Activated CD8-positive, alpha-beta T cell treated with anti-CD3 and anti-CD28 coated beads for 36 hours (primary cell): ENCODE data around the gene S100A5. TPM values are rescaled to one million over a fixed set of nuclear protein-coding genes. Genes with fewer than 3 reads are reported as not detected.
"Not testable (repeated sequence)": the region's sequence is repeated elsewhere in the genome, so short reads cannot be mapped to it uniquely, and the experiment has no call there.

Experiments
- ATAC-seq: fragments of 200-7000 bp; cut with Tn5 transposase; one replicate; pipeline ENCODE4 v1.10.0; 2021; ENCODE audit warnings: mild to moderate bottlenecking, moderate library complexity
- CTCF ChIA-PET: fragments of 350-600 bp; sonication (Branson Sonifier 250); formaldehyde crosslinking; loops from one replicate; lab custom pipeline; 2021; ENCODE audit warnings: antibody characterized with exemption; lab: Charles Lee
- POLR2A ChIA-PET: fragments of 350-600 bp; sonication (Branson Sonifier 250); formaldehyde crosslinking; loops from one replicate; lab custom pipeline; 2021; ENCODE audit warnings: antibody characterized with exemption; lab: Charles Lee
- DNase-seq: peaks from one replicate; pipeline ENCODE4 v3.0.0-alpha.2; 2020
- H3K27ac Mint-ChIP-seq: one replicate; pipeline ENCODE4 v1.8.0; 2021; ENCODE audit warnings: mild to moderate bottlenecking, mixed read lengths
- H3K27me3 Mint-ChIP-seq: one replicate; pipeline ENCODE4 v1.8.0; 2021; ENCODE audit warnings: mixed read lengths
- H3K36me3 Mint-ChIP-seq: one replicate; pipeline ENCODE4 v1.8.0; 2021; ENCODE audit warnings: low read depth, mixed read lengths
- H3K4me1 Mint-ChIP-seq: one replicate; pipeline ENCODE4 v1.8.0; 2021; ENCODE audit warnings: low read depth, mixed read lengths
- H3K4me3 Mint-ChIP-seq: one replicate; pipeline ENCODE4 v1.8.0; 2021; ENCODE audit warnings: mild to moderate bottlenecking, moderate library complexity, mixed read lengths
- H3K9me3 Mint-ChIP-seq: one replicate; pipeline ENCODE4 v1.8.0; 2021; ENCODE audit warnings: mixed read lengths
- CTCF ChIP-seq: fragments of 200-600 bp; IDR thresholded peaks from one replicate; pipeline ENCODE4 v1.8.0; 2022; ENCODE audit warnings: antibody characterized with exemption, mild to moderate bottlenecking
- intact Hi-C: fragments of 100-400 bp; cut with micrococcal nuclease; formaldehyde crosslinking; loops from one replicate; pipeline ENCODE4 v1.10.0; 2022
- total RNA-seq, 2 experiments: library from RNA; stranded (reverse); gene quantifications; one replicate each; pipeline ENCODE4 v1.2.3, GENCODE V29; 2021

The S100A5 gene
- 1 to 10 TPM; 1.1 to 1.2 TPM for total RNA-seq

- H3K27ac Mint-ChIP-seq, result peak within 1 kb of the TSS; percentile 91
- TF ChIP-seq CTCF, result no peak
- intact Hi-C loops, result no loop called here
- CTCF ChIA-PET, result interaction anchor here (0.7 to 3.7 kb wide), 9 partner anchors 8 to 77 kb away, joined by 3 to 20 read pairs (median 5); no protein-coding TSS in a partner anchor
- peak; percentile 70 for DNase-seq
- no peaks in the 10 kb centered on the region for H3K9me3 Mint-ChIP-seq
- POLR2A ChIA-PET, result interaction anchor here (0.6 to 1.7 kb wide), 7 partner anchors 9 to 639 kb away, joined by 3 to 6 read pairs (median 3); partner anchors contain the start of gene S100A13
- H3K4me3 Mint-ChIP-seq, result peak within 1 kb of the TSS; percentile 46
- ATAC-seq, result peak; percentile 8
- H3K36me3 Mint-ChIP-seq, result peaks cover 23% of the 10 kb centered on the region
- H3K27me3 Mint-ChIP-seq, result no peaks in the 10 kb centered on the region
- H3K4me1 Mint-ChIP-seq, result peaks cover 79% of the 10 kb centered on the region
Measured at GRCh38 chr1:153540394-153541361, at the start of gene S100A5. Gene S100A5, minus strand, starts transcription at chr1:153540934. Its CDS starts 743 bp downstream, at chr1:153540191.

- Mint-ChIP-seq H3K27ac (no peak overlapping the region), H3K4me3 (no peak overlapping the region), H3K27me3 (no peaks in the 10 kb centered on the region), H3K4me1 (no peaks in the 10 kb centered on the region), H3K36me3 (no peaks in the 10 kb centered on the region), H3K9me3 (no peaks in the 10 kb centered on the region)
- ChIA-PET CTCF (no interaction called here), POLR2A (no interaction called here)
- no peak for DNase-seq
- ATAC-seq, result no peak
- TF ChIP-seq CTCF, result no peak
- intact Hi-C loops, result no loop called here
Measured at GRCh38 chr1:153588482-153588881, 47.7 kb upstream of the S100A5 start.

GRCh38 chr1:153588033-153588432 lies 47.3 kb upstream of the S100A5 start:
- H3K4me1 Mint-ChIP-seq, H3K27me3 Mint-ChIP-seq, H3K4me3 Mint-ChIP-seq, H3K27ac Mint-ChIP-seq, POLR2A ChIA-PET, H3K36me3 Mint-ChIP-seq, DNase-seq, H3K9me3 Mint-ChIP-seq, ATAC-seq, intact Hi-C loops: not testable (repeated sequence)
- CTCF ChIA-PET, result interaction anchor here (1.0 kb wide), 1 partner anchor 42 kb away, joined by 4 read pairs; no protein-coding TSS in a partner anchor

- H3K27me3 Mint-ChIP-seq, result no peaks in the 10 kb centered on the region
- intact Hi-C loops, result no loop called here
- no peaks in the 10 kb centered on the region for H3K4me1 Mint-ChIP-seq
- no peak for TF ChIP-seq CTCF
- CTCF ChIA-PET, result interaction anchor here (1.0 kb wide), 1 partner anchor 41 kb away, joined by 4 read pairs; no protein-coding TSS in a partner anchor
- DNase-seq (no peak), ATAC-seq (no peak)
- POLR2A ChIA-PET, result interaction anchor here (1.0 kb wide), 1 partner anchor 47 kb away, joined by 3 read pairs; the partner anchor contains the start of gene CHTOP
- no peaks in the 10 kb centered on the region for H3K9me3 Mint-ChIP-seq
- no peaks in the 10 kb centered on the region for H3K36me3 Mint-ChIP-seq
- H3K4me3 Mint-ChIP-seq, result no peak overlapping the region
- H3K27ac Mint-ChIP-seq, result no peak overlapping the region
Measured at GRCh38 chr1:153587314-153587713, 46.6 kb upstream of the S100A5 start.

GRCh38 chr1:153586347-153586746 lies 45.6 kb upstream of the S100A5 start:
- no peaks in the 10 kb centered on the region for H3K27me3 Mint-ChIP-seq
- H3K9me3 Mint-ChIP-seq, result no peaks in the 10 kb centered on the region
- ATAC-seq (no peak), DNase-seq (no peak)
- intact Hi-C loops, result no loop called here
- H3K4me3 Mint-ChIP-seq, result no peak overlapping the region
- CTCF ChIA-PET, result no interaction called here
- H3K36me3 Mint-ChIP-seq, result no peaks in the 10 kb centered on the region
- POLR2A ChIA-PET, result interaction anchor here (1.0 to 1.1 kb wide), 2 partner anchors 22 to 48 kb away, joined by 3 read pairs; partner anchors contain the start of gene CHTOP
- TF ChIP-seq CTCF, result no peak
- H3K27ac Mint-ChIP-seq, result no peak overlapping the region
- H3K4me1 Mint-ChIP-seq, result no peaks in the 10 kb centered on the region
